ENCODE measurements around the gene PRDX6. TPM values are rescaled to one million over a fixed set of nuclear protein-coding genes. Genes with fewer than 3 reads are reported as not detected.

Gene PRDX6
- total and polyA plus RNA-seq, 2 of the 8 experiments (the other 6 are each of a cell fraction or from before 2014, with no cell fraction given), result 348 to 677 TPM

- TF ChIP-seq CHD7 (IDR thresholded peaks at IDR 0.05; ENCODE audit: insufficient replicate concordance, low read length), result no peak
- no peak for TF ChIP-seq POU5F1 (IDR thresholded peaks at IDR 0.05; ENCODE audit: low read depth, low read length)
Measured at GRCh38 chr1:173504268-173504667, 27.1 kb downstream of the PRDX6 start (continued).

Data from H1 (cell line).